Hepatocyte (in vitro differentiated cells): Measurements from ENCODE around the gene UPF1. TPM values are rescaled to one million over a fixed set of nuclear protein-coding genes. Genes with fewer than 3 reads are reported as not detected.

Experiments
- DNase-seq: peaks from one replicate; pipeline ENCODE4 v3.0.0-alpha.2; 2016; ENCODE audit warnings: low spot score
- H2AFZ ChIP-seq: fragments of 200-600 bp; sonication (generic); 2 replicates; pipeline ENCODE4 v1.6.0; 2016; ENCODE audit warnings: antibody characterized with exemption, mild to moderate bottlenecking
- H3K27ac ChIP-seq: fragments of 200-600 bp; sonication (generic); 2 replicates; pipeline ENCODE4 v1.5.1; 2016; ENCODE audit warnings: mild to moderate bottlenecking
- H3K27me3 ChIP-seq: fragments of 200-600 bp; sonication (generic); 2 replicates; pipeline ENCODE4 v1.6.1; 2016
- H3K36me3 ChIP-seq: fragments of 200-600 bp; sonication (generic); replicated peaks from 2 replicates; pipeline ENCODE4 v1.5.1; 2016; ENCODE audit warnings: low read depth; ENCODE audit not compliant: insufficient read depth
- H3K4me1 ChIP-seq: fragments of 200-600 bp; sonication (generic); 2 replicates; pipeline ENCODE4 v1.5.1; 2016; ENCODE audit warnings: mild to moderate bottlenecking, moderate library complexity; ENCODE audit not compliant: insufficient read depth
- H3K4me2 ChIP-seq: fragments of 200-600 bp; sonication (generic); 2 replicates; pipeline ENCODE4 v1.6.0; 2016
- H3K4me3 ChIP-seq: fragments of 200-600 bp; sonication (generic); 2 replicates; pipeline ENCODE4 v1.5.1; 2016; ENCODE audit warnings: mild to moderate bottlenecking
- H3K79me2 ChIP-seq: fragments of 200-600 bp; sonication (generic); 2 replicates; pipeline ENCODE4 v1.6.0; 2017; ENCODE audit warnings: mild to moderate bottlenecking
- H3K9me2 ChIP-seq: fragments of 200-600 bp; sonication (generic); replicated peaks from 2 replicates; pipeline ENCODE4 v1.6.0; 2017; ENCODE audit warnings: mild to moderate bottlenecking; ENCODE audit not compliant: insufficient read depth
- H3K9me3 ChIP-seq: fragments of 200-600 bp; sonication (generic); 2 replicates; pipeline ENCODE4 v1.5.1; 2016; ENCODE audit warnings: low read depth, mild to moderate bottlenecking
- H4K20me1 ChIP-seq: fragments of 200-600 bp; sonication (generic); 2 replicates; pipeline ENCODE4 v1.6.0; 2016; ENCODE audit warnings: mild to moderate bottlenecking; ENCODE audit not compliant: insufficient read depth, poor library complexity, severe bottlenecking
- EZH2 ChIP-seq: fragments of 200-600 bp; sonication (generic); IDR thresholded peaks from 2 replicates; pipeline ENCODE4 v1.6.1; 2016; ENCODE audit warnings: antibody characterized with exemption, mild to moderate bottlenecking, borderline replicate concordance
- EZH2phosphoT487 ChIP-seq: fragments of 200-600 bp; sonication (generic); IDR thresholded peaks from one replicate; pipeline ENCODE4 v1.6.1; 2018; ENCODE audit warnings: antibody characterized with exemption, mild to moderate bottlenecking, low read depth, moderate library complexity; ENCODE audit not compliant: unreplicated experiment, severe bottlenecking
- WGBS: methylation state at CpG from one replicate; pipeline ENCODE4 v1.1.6; 2016; ENCODE audit warnings: low lambda C conversion rate; ENCODE audit errors: missing lambda C conversion rate; 5-methylcytosine and 5-hydroxymethylcytosine counted together
- polyA plus RNA-seq: library from polyadenylated mRNA; unstranded; fragments of >200 nt; fragmentation: Nextera tagmentation; extraction: Ambion mirVana; gene quantifications from 2 replicates; pipeline ENCODE4 v1.2.1, GENCODE V29; 2016
- total RNA-seq: library from RNA; depleted of rRNA; stranded (reverse); fragments of >200 nt; gene quantifications from 2 replicates; pipeline ENCODE4 v1.2.3, GENCODE V29; 2014
- TF ChIP-seq, protein P1 (sequence below): fragments of 200-600 bp; sonication (generic); IDR thresholded peaks from 2 replicates; pipeline ENCODE4 v1.5.1; 2016; ENCODE audit warnings: antibody characterized with exemption, mild to moderate bottlenecking; ENCODE audit not compliant: poor library complexity

Gene UPF1
- total and polyA plus RNA-seq, 2 experiments from 2014 or later, result 27.0 to 47.2 TPM

DNA sequence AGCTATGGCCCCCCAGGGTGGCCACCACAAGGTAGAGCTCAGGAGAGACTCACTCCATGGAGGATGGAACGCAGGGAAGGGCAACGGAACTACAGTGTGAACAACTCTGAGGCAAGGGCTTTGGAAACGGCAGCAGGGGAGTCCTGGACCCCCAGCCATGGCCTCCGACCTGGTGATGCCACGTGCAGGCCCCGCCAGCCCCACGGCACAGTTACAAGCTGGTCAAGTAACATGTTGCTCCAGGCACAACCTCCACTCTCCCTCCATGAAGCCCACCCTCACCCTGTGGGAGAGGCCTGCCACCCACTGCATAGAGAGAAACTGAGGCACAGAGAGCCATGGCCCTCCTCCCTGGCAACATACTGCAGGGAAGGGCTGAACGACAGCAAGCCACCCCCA is 73.3 kb downstream of the UPF1 start:
- Histone ChIP-seq H3K27ac (no peak overlapping the region), H4K20me1 (no peaks in the 10 kb centered on the region), H3K4me3 (no peak overlapping the region), H3K4me2 (no peak overlapping the region), H3K9me3 (no peaks in the 10 kb centered on the region), H3K9me2 (no peaks in the 10 kb centered on the region), H3K4me1 (no peaks in the 10 kb centered on the region), H3K79me2 (no peaks in the 10 kb centered on the region), H3K36me3 (no peaks in the 10 kb centered on the region), H3K27me3 (no peaks in the 10 kb centered on the region), H2AFZ (no peak overlapping the region)
- TF ChIP-seq EZH2 (no peak), EZH2phosphoT487 (no peak)
- TF ChIP-seq, protein P1, sequence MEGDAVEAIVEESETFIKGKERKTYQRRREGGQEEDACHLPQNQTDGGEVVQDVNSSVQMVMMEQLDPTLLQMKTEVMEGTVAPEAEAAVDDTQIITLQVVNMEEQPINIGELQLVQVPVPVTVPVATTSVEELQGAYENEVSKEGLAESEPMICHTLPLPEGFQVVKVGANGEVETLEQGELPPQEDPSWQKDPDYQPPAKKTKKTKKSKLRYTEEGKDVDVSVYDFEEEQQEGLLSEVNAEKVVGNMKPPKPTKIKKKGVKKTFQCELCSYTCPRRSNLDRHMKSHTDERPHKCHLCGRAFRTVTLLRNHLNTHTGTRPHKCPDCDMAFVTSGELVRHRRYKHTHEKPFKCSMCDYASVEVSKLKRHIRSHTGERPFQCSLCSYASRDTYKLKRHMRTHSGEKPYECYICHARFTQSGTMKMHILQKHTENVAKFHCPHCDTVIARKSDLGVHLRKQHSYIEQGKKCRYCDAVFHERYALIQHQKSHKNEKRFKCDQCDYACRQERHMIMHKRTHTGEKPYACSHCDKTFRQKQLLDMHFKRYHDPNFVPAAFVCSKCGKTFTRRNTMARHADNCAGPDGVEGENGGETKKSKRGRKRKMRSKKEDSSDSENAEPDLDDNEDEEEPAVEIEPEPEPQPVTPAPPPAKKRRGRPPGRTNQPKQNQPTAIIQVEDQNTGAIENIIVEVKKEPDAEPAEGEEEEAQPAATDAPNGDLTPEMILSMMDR, result no peak
- 92% methylated on average over 8 of the region's 8 CpGs for WGBS
- DNase-seq, result peak; percentile 4

DNA sequence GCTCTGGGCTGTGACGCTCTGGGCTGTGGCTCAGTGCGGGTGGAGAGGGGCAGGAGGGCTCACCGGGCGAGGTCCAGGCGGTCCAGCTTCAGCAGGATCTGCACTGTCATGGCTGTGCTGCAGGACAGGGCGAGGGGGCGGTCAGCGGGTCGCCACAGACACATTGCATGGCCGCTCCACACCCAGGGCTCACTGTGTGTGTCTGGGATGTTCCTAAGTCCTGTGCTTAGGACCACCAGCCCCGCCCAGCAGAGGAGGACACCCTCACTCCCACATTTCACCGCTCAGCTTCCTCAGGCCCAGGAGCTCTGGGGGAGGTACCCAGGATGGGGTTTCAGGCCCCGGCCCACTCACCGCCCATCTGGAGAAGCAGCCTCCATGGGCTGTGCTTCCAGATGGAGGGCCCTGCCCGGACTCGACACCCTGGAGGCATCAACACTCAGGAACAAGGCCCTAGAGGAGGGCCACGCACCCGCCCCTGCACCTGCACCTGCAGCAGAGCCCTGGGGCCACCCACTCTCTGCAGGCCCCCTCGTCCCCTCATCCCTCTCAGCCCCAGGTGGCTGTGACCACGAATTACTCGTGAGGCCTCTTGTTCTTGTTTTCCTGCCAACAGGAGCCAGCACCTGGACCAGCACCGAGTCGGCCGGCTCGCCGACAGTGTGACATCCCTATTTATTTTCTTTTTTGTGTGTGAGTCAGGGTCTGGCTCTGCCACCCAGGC is 73.9 kb downstream of the UPF1 start:
- no peaks in the 10 kb centered on the region for H3K9me3 ChIP-seq
- no peak for DNase-seq
- no peak overlapping the region for H3K4me2 ChIP-seq
- no peaks in the 10 kb centered on the region for H3K79me2 ChIP-seq
- H3K4me3 ChIP-seq, result no peak overlapping the region
- no peaks in the 10 kb centered on the region for H3K36me3 ChIP-seq
- no peaks in the 10 kb centered on the region for H4K20me1 ChIP-seq
- H3K9me2 ChIP-seq, result no peaks in the 10 kb centered on the region
- no peaks in the 10 kb centered on the region for H3K27me3 ChIP-seq
- no peaks in the 10 kb centered on the region for H3K4me1 ChIP-seq
- no peak overlapping the region for H3K27ac ChIP-seq
- H2AFZ ChIP-seq, result no peak overlapping the region
- 96% methylated on average over 26 of the region's 26 CpGs for WGBS
- no peak for TF ChIP-seq EZH2phosphoT487
- no peak for TF ChIP-seq EZH2
- TF ChIP-seq, protein P1, result no peak

DNA sequence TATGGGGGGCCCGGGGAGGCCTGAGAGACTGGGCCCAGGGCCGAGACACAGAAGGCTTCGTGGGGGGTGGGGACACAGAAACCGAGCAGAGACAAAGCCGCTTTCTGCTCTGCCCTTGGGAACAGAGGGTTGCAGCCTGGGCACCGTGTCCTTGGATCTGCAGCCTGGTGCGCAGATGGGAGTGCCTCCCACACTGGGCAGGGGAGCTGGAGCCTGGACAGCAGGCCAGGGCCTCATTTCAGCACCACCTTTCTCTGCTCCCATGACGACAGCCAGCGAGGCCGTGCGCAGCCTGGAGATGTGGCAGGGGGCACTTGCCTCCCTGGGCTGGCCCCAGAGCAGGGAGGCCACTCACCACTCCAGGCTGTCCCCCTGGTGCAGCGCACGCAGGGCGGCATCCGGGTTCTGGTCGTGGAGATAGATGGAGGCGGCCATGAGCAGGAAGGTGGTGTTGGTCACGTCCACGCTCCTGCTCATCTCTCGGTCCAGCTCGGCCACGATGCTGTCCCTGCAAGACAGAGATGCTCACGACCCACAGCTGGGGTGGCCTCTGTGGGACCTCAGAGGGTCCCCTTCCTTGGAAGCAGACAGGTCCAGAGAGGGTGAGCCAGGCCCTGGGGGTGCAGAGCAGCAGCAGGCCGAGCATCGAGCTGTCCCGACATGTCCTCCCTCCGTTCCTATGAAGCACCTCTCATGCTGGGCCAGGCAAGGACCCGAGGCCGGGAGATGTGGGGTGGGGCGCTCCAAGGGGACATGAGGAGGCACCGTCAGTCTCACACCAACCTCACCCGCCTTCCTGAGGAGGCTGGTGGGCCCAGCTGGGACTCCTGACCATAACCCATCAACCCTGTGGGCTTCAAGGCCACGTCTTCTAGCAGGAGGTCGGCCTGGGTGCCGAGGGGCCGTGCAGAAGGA is 75.1 kb downstream of the UPF1 start:
- Histone ChIP-seq H3K27ac (no peak overlapping the region), H3K9me2 (no peaks in the 10 kb centered on the region), H4K20me1 (no peaks in the 10 kb centered on the region), H3K79me2 (no peaks in the 10 kb centered on the region), H3K27me3 (no peaks in the 10 kb centered on the region), H2AFZ (no peak overlapping the region), H3K36me3 (no peaks in the 10 kb centered on the region), H3K9me3 (no peaks in the 10 kb centered on the region), H3K4me3 (no peak overlapping the region), H3K4me2 (no peak overlapping the region), H3K4me1 (no peaks in the 10 kb centered on the region)
- WGBS, result 98% methylated on average over 29 of the region's 36 CpGs
- peak; percentile 2 for DNase-seq
- TF ChIP-seq, protein P1, result no peak
- TF ChIP-seq EZH2 (no peak), EZH2phosphoT487 (no peak)
